GM18870 (cell line): Measurements from ENCODE around the gene CCDC97.
"Not testable (repeated sequence)": the region's sequence is repeated elsewhere in the genome, so short reads cannot be mapped to it uniquely, and the experiment has no call there.

Experiments
- ATAC-seq: cut with Tn5 transposase; IDR thresholded peaks from one replicate; pipeline ENCODE4 v1.9.1; 2021; ENCODE audit warnings: moderate library complexity; ENCODE audit not compliant: unreplicated experiment

Gene CCDC97

DNA sequence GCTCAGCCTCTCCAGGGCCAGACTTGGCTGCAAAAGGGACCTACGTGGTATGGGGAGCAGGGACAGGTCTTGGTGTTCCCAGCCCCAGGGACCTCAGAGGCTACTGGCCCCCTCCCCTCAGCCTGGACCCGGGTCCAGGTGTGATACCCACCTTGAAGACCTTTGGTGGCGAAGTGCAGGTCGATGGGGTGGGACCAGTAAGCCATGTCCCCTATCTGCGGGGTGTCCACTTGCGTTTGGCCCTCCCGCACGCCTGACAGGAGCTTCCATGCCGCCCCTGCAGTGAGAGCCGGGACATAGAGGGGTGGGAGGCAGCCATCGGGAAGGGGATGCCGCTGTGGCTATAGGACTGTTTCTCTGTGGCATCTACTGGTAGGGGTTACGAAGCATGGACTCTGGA, 47.8 kb downstream of the CCDC97 start:
- no peak for ATAC-seq

GRCh38 chr19:41359741-41360140, 49.8 kb downstream of the CCDC97 start:
- no peak for ATAC-seq

DNA sequence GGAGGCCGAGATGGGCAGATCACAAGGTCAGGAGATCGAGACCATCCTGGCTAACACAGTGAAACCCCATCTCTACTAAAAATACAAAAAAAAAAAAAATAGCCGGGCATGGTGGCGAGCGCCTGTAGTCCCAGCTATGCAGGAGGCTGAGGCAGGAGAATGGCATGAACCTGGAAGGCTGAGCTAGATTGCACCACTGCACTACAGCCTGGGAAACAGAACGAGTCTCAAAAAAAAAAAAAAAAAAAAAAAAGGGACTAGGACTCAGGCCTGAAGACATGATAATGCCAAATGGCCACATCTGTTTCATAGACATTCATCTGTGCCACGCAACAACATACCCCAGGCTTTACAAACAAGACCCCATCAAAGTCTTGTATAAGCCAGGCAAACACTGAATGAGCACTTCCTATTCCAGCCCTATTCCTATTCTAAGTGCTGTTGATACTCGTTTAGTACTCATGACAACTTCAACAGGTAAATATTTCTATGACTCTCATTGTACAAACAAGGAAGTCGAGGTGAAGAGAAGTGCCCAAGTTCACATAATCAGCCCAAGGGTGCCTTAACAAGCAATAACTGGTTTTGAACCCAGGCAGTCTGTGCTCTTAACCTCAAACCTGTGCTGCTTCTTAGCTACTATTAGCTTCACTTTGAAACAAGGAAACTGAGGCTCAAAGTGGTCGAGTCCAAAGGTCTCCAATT, 52.3 kb downstream of the CCDC97 start:
- ATAC-seq: no peak

GRCh38 chr19:41363371-41363752, 53.4 kb downstream of the CCDC97 start:
- ATAC-seq: peak; percentile 2

GRCh38 chr19:41363753-41364523, 54.0 kb downstream of the CCDC97 start, which contains the start of gene B9D2:
Gene B9D2 (minus strand): TSS chr19:41364149. CDS start chr19:41363519, 630 bp downstream.
- ATAC-seq: peak; percentile 77

- no peak for ATAC-seq
Observed at GRCh38 chr19:41364524-41365391, 54.8 kb downstream of the CCDC97 start.

DNA sequence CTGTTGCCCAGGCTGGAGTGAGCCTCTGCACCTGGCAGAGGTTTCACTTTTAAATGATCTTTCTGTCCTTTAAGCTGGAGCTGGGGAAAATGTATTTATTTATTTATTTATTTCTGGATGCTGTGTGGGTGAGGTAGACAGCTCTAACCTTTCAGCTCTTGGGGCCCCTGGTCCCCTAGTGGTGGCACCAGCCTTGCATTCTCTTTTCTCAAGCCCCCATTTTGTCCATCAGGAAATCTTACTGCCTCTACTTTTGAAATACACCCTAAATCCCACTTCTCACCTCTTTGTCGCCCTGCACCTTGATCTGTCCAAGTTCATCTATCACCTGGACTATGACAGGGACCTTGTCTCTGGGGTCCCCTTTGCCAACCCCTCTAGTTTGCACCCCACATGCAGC, 56.1 kb downstream of the CCDC97 start:
- ATAC-seq: no peak

- no peak for ATAC-seq
Observed at GRCh38 chr19:41367848-41368301, 57.9 kb downstream of the CCDC97 start.

- no peak for ATAC-seq
Observed at GRCh38 chr19:41369769-41370168, 59.8 kb downstream of the CCDC97 start.

GRCh38 chr19:41371119-41371518, 61.1 kb downstream of the CCDC97 start:
- not testable (repeated sequence) for ATAC-seq

GRCh38 chr19:41371541-41371940, 61.6 kb downstream of the CCDC97 start:
- no peak for ATAC-seq

DNA sequence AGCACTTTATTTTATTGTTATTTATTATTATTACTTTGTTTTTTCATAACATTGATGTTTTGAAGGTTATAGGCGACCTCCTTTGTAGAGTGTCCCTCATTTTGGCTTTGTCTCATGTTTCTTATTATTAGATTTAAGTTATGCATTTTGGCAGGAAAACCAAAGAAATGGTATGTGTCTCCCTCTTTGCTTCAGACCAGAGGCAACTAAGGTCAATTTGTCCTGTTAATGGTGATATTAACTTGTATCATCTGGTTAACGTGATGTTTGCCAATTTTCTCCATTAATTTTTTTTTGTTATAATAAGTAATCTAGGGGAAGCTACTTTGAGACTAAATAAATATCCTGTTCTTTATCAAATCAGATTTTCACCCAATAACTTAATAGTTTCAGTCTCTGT, 62.5 kb downstream of the CCDC97 start:
- ATAC-seq: no peak

DNA sequence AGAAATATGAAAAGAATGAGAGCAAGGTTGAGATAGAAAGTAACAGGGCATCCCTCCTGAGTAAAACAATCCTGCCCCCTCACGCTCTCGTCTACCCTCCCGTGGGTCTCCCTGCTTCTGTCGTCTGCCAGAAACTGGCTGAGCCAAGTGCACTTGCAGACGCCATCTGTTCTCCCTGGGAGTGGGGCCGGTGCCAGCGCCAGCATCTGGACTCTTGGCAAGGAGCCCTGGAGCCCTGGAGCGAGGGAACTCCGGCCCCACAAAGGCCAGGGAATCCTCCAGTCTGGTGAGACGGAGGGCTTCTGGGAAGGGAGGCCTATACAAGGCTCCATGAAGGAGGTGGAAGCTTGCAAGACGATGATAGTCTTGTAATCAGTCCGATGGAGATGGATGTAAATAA, 64.0 kb downstream of the CCDC97 start:
- no peak for ATAC-seq
